ENCODE data around the gene MERTK.

The MERTK gene

DNA sequence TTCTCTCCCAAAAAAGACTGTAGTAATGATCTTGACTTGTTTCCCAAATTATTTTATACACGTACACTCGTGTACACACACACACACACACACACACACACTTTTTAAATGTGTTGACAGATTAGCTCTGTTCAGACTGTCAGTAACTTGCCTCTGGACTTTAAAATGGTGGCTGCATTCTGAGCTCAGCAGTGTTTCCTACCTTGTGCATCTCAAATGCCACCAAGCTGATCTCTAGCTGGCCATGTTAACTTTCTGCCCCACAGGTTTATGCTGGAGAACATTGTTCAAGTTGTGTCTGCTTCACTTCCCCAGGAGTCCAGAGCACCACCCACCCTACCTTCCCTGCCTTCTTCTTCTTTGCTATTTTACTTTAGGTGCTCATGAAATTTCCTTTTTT is 83.3 kb downstream of the MERTK start:
- no peak for DNase-seq

DNA sequence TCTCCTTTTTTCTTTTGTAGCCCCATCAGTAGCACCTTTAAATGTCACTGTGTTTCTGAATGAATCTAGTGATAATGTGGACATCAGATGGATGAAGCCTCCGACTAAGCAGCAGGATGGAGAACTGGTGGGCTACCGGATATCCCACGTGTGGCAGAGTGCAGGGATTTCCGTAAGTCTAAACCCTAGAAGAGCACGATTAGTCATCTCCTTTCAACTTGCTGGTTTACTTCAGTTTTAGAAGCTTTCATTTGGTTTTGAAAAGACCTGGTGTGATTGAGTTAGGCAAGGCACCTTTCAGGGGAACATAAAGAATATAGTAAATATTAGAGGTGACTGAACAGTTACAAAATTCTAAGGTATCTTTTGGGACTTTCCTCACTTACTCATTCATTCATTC is 84.4 kb downstream of the MERTK start:
- no peak for DNase-seq

GRCh38 chr2:111983478-111984212 is 85.2 kb downstream of the MERTK start:
- no peak for DNase-seq

DNA sequence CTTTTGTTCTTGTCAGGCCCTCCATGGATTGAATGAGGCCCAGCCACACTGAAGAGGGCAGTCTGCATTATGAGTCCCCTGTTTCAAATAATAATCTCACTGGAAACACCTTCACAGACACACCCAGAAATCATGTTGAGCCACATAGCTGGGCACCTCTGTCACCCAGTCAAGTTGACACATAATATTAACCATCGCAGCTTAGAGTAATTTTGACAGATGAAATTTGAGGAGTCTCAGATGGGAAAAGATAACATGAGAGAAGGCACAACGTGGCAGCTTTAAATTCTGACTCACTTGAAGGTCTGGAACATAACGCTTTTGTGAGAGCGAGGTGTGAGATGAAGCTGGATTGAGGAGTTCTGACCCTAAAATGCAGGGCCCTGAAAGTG is 85.8 kb downstream of the MERTK start:
- no peak for DNase-seq

GRCh38 chr2:111985514-111985913 is 87.1 kb downstream of the MERTK start:
- DNase-seq = no peak

- DNase-seq = no peak
These were observed 87.9 kb downstream of the MERTK start for GRCh38 chr2:111986116-111986900.

GRCh38 chr2:111990375-111990774 is 92.0 kb downstream of the MERTK start:
- DNase-seq = no peak

DNA sequence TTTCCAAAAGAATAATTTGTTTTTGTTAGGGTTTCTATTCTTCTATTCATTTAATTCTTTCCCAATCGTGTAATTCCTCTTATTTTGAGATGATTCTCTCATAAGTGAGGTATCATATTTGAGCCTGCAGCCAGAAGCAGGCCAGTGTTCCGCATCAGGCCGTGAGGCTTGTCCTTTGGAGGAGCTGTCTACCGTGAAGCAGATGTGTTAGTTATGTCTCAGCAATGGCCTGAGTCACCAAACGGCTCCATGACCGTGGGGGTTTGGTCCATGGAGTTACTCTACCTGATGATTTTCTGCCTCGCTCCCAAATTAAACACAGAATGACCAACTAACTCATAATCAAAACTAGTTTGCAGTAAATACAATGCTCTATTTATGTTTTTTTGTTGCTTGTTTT is 92.4 kb downstream of the MERTK start:
- no peak for DNase-seq

- no peak for DNase-seq
These were observed 95.6 kb downstream of the MERTK start for GRCh38 chr2:111994042-111994441.

- no peak for DNase-seq
These were observed 96.7 kb downstream of the MERTK start for GRCh38 chr2:111995148-111995547.

GRCh38 chr2:111999809-112000208 is 101.4 kb downstream of the MERTK start:
- DNase-seq = no peak

GRCh38 chr2:112000399-112001135 is 102.2 kb downstream of the MERTK start:
- no peak for DNase-seq

DNA sequence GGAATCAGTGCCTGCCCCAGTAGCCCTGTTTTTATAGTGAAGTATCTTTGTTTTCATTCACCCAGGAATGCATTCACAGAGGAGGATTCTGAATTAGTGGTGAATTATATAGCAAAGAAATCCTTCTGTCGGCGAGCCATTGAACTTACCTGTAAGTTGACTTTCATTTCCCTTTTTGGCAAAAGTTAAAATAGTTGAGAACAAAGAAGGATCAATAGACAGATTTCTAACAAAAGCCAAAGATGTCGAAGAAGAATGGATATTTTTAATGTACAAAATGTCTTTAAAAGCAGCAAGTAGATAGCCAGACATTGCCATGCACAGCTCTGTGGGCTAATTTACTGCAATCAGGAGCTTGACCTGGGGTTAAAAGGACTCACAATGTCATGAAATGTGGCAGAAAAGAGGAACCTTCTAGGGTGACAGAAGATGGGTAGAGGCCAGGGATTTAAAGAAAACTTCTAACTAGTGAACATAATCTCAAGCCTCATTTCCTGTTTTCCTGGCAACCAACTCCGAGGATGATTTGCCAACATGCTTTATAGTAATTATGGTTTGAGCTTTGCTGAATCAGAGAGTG is 102.8 kb downstream of the MERTK start:
- DNase-seq = no peak

- DNase-seq = no peak
These were observed 103.5 kb downstream of the MERTK start for GRCh38 chr2:112001942-112002341.

- no peak for DNase-seq
These were observed 105.3 kb downstream of the MERTK start for GRCh38 chr2:112003576-112004252.

- peak; percentile 27 to 42 for DNase-seq
These were observed 105.8 kb downstream of the MERTK start for GRCh38 chr2:112004253-112004645.

DNA sequence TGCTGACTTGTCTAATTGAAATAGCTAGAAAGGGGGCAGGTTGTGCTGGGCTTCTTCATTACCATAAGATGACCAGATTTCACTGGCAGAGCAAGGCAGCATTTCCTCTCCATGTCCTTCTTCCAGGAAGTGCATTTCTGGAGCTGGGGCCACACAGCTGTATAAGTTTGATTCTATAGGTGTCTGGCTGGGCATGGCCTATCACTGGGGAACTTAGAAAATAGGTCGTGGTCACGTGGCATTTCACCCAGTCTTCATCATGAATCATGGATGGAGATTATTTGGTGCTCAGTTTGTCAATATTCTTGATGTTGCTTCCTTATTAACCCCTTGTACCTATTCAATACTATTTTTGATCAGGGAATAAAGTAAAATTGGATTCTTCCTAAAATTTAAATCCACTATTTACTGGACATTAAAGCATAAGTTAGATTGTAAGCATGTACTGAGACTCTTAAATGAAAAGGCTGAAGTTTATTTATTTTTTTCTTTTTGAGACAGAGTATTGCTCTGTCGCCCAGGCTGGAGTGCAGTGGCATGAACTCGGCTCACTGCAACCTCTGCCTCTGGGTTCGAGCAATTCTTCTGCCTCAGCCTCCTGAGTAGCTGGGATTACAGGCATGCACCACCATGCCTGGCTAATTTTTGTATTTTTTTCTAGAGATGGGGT is 107.1 kb downstream of the MERTK start:
- no peak for DNase-seq

DNA sequence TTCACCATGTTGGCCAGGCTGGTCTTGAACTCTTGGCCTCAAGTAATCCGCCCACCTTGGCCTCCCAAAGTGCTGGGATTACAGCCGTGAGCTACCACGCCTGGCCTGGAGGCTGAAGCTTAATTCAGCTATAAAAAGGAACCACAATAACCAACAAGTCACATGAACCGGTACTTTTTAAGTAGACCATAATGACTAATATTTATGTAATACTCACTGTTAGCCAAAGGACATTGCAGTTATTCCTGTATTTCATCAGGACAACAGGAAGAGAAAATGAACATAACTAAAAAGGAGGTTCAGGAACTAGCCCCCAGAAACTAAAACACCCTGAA is 107.6 kb downstream of the MERTK start:
- no peak for DNase-seq

- no peak for DNase-seq
These were observed 109.1 kb downstream of the MERTK start for GRCh38 chr2:112007493-112007892.

GRCh38 chr2:112008910-112009485 is 110.6 kb downstream of the MERTK start:
- no peak for DNase-seq

GRCh38 chr2:112010751-112011150 is 112.3 kb downstream of the MERTK start:
- DNase-seq = no peak

GRCh38 chr2:112012556-112012955 is 114.1 kb downstream of the MERTK start:
- no peak for DNase-seq

Measured in hippocampal formation (tissue), 2 donors.